ENCODE measurements around the gene DYNLT1.
"Not testable (repeated sequence)": the region's sequence is repeated elsewhere in the genome, so short reads cannot be mapped to it uniquely, and the experiment has no call there.

The DYNLT1 gene

DNA sequence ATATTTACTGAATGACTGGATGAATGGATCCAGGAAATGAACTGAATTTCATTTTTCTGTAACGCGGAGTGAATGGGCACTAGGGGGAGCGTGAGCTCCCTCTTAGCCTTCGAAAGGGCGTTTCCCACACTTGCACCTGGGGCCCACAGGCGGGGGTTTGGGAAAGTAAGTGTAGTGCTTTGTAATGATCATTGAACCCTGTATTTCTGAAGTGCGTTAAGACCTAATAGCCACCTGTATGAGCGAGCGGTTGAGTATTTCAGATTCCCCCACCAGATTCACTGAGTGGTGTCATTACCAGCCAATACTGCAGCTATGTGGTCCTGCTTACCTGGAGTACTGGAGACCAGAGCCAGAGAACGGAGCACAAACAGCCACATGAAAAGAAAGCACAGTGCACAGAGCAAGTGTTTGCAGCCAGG is 15.8 kb upstream of the DYNLT1 start:
- no peaks in the 10 kb centered on the region for H3K36me3 ChIP-seq
- H3K9me3 ChIP-seq = no peaks in the 10 kb centered on the region
- H3K4me1 ChIP-seq = no peaks in the 10 kb centered on the region
- TF ChIP-seq, protein P1, sequence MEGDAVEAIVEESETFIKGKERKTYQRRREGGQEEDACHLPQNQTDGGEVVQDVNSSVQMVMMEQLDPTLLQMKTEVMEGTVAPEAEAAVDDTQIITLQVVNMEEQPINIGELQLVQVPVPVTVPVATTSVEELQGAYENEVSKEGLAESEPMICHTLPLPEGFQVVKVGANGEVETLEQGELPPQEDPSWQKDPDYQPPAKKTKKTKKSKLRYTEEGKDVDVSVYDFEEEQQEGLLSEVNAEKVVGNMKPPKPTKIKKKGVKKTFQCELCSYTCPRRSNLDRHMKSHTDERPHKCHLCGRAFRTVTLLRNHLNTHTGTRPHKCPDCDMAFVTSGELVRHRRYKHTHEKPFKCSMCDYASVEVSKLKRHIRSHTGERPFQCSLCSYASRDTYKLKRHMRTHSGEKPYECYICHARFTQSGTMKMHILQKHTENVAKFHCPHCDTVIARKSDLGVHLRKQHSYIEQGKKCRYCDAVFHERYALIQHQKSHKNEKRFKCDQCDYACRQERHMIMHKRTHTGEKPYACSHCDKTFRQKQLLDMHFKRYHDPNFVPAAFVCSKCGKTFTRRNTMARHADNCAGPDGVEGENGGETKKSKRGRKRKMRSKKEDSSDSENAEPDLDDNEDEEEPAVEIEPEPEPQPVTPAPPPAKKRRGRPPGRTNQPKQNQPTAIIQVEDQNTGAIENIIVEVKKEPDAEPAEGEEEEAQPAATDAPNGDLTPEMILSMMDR (IDR thresholded peaks at IDR 0.05; ENCODE audit: low read depth, low read length) = peak; percentile 77
- DNase-seq = no peak
- H3K27me3 ChIP-seq = no peaks in the 10 kb centered on the region
- no peak overlapping the region for H3K4me3 ChIP-seq (ENCODE audit: low read depth, low read length)

DNA sequence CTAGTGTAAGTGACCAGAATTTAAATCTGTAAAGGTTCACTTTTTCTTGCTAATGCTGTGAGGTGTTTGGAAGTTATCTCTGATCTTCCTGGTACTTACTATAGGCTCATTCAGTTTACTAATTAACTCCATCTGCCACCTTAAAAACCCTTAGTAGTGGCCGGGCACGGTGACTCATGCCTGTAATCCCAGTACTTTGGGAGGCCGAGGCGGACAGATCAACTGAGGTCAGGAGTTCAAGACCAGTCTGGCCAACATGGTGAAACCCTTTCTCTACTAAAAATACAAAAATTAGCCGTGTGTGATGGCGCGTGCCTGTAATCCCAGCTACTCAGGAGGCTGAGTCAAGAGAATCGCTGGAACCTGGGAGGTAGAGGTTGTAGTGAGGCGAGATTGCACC is 12.4 kb upstream of the DYNLT1 start:
- not testable (repeated sequence) for DNase-seq; H3K36me3 ChIP-seq; H3K27me3 ChIP-seq; H3K9me3 ChIP-seq; H3K4me3 ChIP-seq (ENCODE audit: low read depth, low read length)
- H3K4me1 ChIP-seq = peaks cover 18% of the 10 kb centered on the region

DNA sequence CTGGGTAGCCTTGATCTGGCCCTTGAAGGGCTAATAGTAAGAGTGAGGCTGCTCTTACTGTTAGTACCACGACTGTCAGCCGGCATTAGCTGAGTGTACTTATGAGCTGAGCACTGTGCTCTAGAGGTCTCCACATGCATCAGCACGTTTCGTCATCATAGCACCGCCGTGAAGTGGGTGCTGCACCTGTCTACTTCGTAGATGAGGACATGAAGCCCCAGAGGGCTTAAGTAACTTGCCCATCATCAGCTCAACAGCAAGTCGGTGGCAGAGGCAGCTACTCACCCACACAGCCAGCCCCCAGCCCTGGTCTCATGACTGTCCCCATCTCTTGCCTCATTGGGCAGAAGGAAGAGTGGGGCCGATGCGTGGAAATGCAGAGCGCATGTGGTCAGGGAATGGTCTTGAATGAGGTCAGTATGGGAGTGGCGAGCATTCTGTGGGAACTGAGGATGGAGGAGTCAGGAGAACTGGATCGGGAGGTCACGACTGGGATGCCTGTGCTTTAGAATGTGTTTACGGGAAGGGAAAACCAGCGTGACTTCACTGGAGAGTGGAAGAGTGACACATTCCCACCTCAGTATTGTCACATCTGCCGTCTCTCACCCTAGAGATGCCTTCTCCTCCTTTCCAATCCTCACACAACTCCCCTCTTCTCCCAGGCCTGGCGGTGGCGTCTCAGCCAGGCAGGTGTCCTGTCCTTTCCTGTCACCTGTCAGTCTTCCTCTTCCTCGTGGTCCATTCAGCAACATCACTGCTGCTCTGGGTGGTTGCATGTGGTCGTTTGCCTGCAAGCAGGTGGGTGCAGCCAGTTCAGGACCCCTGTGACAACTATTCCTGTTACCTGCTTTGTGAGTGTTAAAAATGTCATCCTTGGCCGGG is 11.3 kb upstream of the DYNLT1 start:
- Histone ChIP-seq H3K4me1 (peaks cover 18% of the 10 kb centered on the region), H3K4me3 (ENCODE audit: low read depth, low read length) (no peak overlapping the region), H3K27me3 (no peaks in the 10 kb centered on the region), H3K36me3 (no peaks in the 10 kb centered on the region), H3K9me3 (no peaks in the 10 kb centered on the region)
- DNase-seq = no peak
- TF ChIP-seq, protein P1 (IDR thresholded peaks at IDR 0.05; ENCODE audit: low read depth, low read length) = no peak

DNA sequence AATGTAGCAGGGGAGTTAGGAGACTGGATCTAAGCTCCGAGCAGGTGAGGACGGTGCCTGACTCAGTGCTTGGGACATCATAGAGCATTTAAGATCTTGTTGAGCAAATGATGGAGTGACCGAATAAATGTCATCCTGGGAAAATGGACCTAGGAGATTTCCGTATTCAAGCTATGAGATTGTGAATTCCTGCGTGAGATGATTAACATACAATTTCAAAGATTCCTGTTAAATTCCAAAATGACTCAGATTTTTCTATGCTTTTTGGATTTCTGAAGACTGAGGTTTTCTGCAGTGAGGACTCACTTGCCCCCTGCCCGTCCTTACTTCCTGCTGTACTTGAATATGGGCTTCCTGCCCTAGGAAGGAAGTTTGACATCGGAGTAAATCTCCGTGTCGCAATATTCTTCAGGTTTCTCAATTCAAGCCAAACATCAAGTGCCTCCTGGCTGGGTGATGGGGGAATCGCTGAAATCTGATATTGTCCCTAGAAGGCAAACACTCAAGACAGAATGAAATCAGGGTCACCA is 10.5 kb upstream of the DYNLT1 start:
- H3K4me3 ChIP-seq (ENCODE audit: low read depth, low read length) = no peak overlapping the region
- no peak for DNase-seq
- TF ChIP-seq, protein P1 (IDR thresholded peaks at IDR 0.05; ENCODE audit: low read depth, low read length) = no peak
- no peaks in the 10 kb centered on the region for H3K9me3 ChIP-seq
- no peaks in the 10 kb centered on the region for H3K27me3 ChIP-seq
- peaks cover 18% of the 10 kb centered on the region for H3K4me1 ChIP-seq
- no peaks in the 10 kb centered on the region for H3K36me3 ChIP-seq

DNA sequence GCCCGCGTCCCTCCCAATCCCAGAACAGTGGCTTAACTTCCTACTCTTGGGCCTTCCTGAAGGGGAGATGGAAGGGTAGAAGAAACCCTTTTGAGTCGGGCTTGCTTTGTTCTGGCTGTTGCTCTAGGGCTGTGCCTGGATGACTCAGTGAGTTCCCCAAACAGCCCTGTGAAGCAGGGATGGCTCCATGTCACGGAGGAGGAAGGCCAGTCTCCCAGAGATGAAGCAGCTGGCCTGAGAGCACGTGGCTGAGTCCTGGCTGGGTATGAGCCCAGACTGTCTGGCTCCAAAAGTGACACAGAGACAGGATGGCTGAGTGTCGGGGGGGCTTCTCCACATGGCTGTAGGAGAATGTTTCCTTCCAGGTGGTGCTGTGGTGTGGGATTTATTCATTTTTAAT is 10.0 kb upstream of the DYNLT1 start:
- H3K4me1 ChIP-seq = peaks cover 23% of the 10 kb centered on the region
- no peak overlapping the region for H3K4me3 ChIP-seq (ENCODE audit: low read depth, low read length)
- TF ChIP-seq, protein P1 (IDR thresholded peaks at IDR 0.05; ENCODE audit: low read depth, low read length) = no peak
- H3K27me3 ChIP-seq = no peaks in the 10 kb centered on the region
- H3K9me3 ChIP-seq = no peaks in the 10 kb centered on the region
- H3K36me3 ChIP-seq = no peaks in the 10 kb centered on the region
- DNase-seq = peak; percentile 85

DNA sequence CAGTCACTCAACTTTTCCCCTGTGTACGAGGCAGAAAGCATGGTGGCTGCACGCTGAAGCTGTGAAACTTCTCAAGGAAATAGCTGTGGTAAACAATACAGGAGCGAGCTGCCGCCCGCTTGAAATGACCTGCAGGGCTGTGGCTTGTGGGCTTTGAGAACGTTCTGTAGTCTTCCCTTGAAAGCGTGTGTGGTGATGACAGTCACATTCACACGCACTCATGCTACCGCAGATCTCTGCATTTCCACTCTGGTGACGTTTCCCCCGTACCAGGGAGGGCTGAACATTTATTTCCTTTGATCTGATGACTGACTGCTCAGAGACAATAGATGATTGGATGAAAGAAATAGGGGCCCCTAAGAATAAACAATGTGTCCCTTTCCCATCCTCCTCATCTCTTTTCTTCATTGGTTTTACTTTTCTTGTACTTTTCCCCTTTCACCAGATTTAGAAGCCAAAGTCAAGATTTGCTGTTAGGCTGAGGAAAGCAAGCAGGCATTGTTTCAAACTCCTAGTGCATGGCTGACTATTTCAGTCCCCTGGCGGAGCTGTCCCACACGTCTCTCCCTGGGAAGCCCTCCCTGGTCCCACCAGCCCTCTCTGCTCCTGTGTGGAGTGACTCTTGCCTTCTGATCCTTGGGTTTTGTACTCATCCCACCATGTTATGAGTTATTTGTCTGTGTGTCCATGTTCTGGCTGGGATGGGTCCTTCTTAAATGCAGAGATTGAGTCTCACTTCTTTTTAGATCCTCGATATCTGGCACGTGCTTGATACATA is 9.2 kb upstream of the DYNLT1 start:
- TF ChIP-seq, protein P1 (IDR thresholded peaks at IDR 0.05; ENCODE audit: low read depth, low read length) = no peak
- Histone ChIP-seq H3K9me3 (no peaks in the 10 kb centered on the region), H3K4me1 (peaks cover 24% of the 10 kb centered on the region), H3K27me3 (no peaks in the 10 kb centered on the region), H3K4me3 (ENCODE audit: low read depth, low read length) (no peak overlapping the region), H3K36me3 (no peaks in the 10 kb centered on the region)
- no peak for DNase-seq

DNA sequence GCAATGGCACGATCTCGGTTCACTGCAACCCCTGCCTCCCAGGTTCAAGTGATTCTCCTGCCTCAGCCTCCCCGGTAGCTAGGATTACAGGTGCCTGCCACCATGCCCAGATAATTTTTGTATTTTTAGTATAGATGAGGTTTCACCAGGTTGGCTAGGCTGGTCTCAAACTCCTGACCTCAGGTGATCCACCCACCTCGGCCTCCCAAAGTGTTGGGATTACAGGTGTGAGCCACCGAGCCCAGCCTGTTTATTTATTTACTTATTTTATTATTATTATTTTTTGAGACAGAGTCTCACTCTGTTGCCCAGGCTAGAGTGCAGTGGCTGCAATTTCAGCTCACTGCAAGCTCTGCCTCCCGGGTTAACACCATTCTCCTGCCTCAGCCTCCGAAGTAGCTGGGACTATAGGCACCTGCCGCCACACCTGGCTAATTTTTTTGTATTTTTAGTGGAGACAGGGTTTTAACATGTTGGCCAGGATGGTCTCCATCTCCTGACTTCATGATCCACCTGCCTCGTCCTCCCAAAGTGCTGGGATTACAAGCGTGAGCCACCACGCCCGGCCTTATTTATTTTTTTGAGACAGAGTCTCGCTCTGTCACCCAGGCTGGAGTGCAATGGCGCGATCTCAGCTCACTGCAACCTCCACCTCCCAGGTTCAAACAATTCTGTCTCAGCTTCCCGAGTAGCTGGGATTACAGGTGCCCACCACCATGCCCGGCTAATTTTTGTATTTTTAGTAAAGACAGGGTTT is 7.6 kb upstream of the DYNLT1 start:
- not testable (repeated sequence) for H3K36me3 ChIP-seq; DNase-seq; H3K27me3 ChIP-seq; H3K4me3 ChIP-seq (ENCODE audit: low read depth, low read length); H3K9me3 ChIP-seq
- H3K4me1 ChIP-seq = peaks cover 24% of the 10 kb centered on the region

Data from BE2C (cell line).